ENCODE data around the gene NHS.

NHS gene

GRCh38 chrX:17692709-17693346, 317.8 kb downstream of the NHS start:
- Histone ChIP-seq H3K36me3 (no peaks in the 10 kb centered on the region), H3K4me3 (ENCODE audit: low read depth, low read length) (no peak overlapping the region), H3K27me3 (no peaks in the 10 kb centered on the region), H3K4me1 (no peaks in the 10 kb centered on the region), H3K9me3 (no peaks in the 10 kb centered on the region)
- peak; percentile 33 for DNase-seq
- TF ChIP-seq CTCF (IDR thresholded peaks at IDR 0.05; ENCODE audit: low read depth, low read length) = no peak

GRCh38 chrX:17697191-17697590, 322.2 kb downstream of the NHS start:
- Histone ChIP-seq H3K4me3 (ENCODE audit: low read depth, low read length) (no peak overlapping the region), H3K27me3 (no peaks in the 10 kb centered on the region), H3K4me1 (no peaks in the 10 kb centered on the region), H3K9me3 (no peaks in the 10 kb centered on the region), H3K36me3 (no peaks in the 10 kb centered on the region)
- no peak for DNase-seq
- TF ChIP-seq CTCF (IDR thresholded peaks at IDR 0.05; ENCODE audit: low read depth, low read length) = no peak

GRCh38 chrX:17700976-17701375, 326.0 kb downstream of the NHS start:
- no peaks in the 10 kb centered on the region for H3K9me3 ChIP-seq
- no peak overlapping the region for H3K4me3 ChIP-seq (ENCODE audit: low read depth, low read length)
- H3K36me3 ChIP-seq = no peaks in the 10 kb centered on the region
- H3K4me1 ChIP-seq = no peaks in the 10 kb centered on the region
- no peaks in the 10 kb centered on the region for H3K27me3 ChIP-seq
- TF ChIP-seq CTCF (IDR thresholded peaks at IDR 0.05; ENCODE audit: low read depth, low read length) = no peak
- DNase-seq = no peak

DNA sequence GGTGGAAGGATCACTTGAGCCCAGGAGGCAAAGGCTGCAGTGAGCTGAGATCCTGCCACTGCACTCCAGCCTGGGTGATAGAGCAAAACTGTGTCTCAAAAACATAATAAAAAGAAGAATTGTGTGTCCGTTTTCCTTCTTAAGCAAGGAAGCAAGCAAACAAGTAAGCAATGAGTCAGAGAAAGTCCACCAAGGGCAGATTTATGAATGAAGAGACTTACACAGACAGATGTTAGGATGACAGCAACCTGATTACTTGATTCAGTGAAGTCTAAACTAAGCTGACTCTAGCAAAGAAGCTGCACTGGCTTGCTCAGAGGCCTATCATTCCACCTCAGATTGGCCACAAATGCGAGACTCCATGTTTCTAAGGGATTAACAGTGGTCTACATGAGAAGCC, 328.2 kb downstream of the NHS start:
- Histone ChIP-seq H3K4me3 (ENCODE audit: low read depth, low read length) (no peak overlapping the region), H3K36me3 (no peaks in the 10 kb centered on the region), H3K9me3 (no peaks in the 10 kb centered on the region), H3K4me1 (no peaks in the 10 kb centered on the region), H3K27me3 (no peaks in the 10 kb centered on the region)
- DNase-seq = no peak
- TF ChIP-seq CTCF (IDR thresholded peaks at IDR 0.05; ENCODE audit: low read depth, low read length) = no peak

- no peak for TF ChIP-seq CTCF (IDR thresholded peaks at IDR 0.05; ENCODE audit: low read depth, low read length)
- Histone ChIP-seq H3K9me3 (no peaks in the 10 kb centered on the region), H3K27me3 (no peaks in the 10 kb centered on the region), H3K4me1 (no peaks in the 10 kb centered on the region), H3K4me3 (ENCODE audit: low read depth, low read length) (no peak overlapping the region), H3K36me3 (no peaks in the 10 kb centered on the region)
- no peak for DNase-seq
Observed at GRCh38 chrX:17705211-17705610, 330.2 kb downstream of the NHS start.

DNA sequence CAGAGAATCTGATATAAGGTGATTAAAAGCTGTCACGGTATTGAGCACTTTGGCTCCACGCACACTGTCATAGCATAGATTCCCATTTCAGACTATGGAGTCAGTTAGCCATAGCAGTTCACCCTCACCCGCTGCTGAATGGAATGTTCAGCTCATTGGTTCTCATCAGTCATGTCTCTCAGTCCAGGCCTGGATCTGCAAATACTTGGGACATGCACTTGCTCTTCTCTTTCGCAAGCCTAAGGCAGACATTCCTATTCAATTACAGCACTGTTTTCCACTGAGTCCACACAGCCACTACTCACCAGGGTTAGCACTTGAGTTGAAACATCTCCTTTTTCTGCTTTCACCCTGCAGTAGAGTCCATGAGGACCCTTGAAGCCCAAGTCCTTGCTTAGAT, 331.7 kb downstream of the NHS start:
- no peak for TF ChIP-seq CTCF (IDR thresholded peaks at IDR 0.05; ENCODE audit: low read depth, low read length)
- H3K27me3 ChIP-seq = no peaks in the 10 kb centered on the region
- DNase-seq = no peak
- no peaks in the 10 kb centered on the region for H3K36me3 ChIP-seq
- no peaks in the 10 kb centered on the region for H3K9me3 ChIP-seq
- no peak overlapping the region for H3K4me3 ChIP-seq (ENCODE audit: low read depth, low read length)
- no peaks in the 10 kb centered on the region for H3K4me1 ChIP-seq

Data from BE2C (cell line).